Ectodermal cell (in vitro differentiated cells): Measurements from ENCODE around the gene RASL10B.
A peak's percentile ranks its signal among the peaks of the same experiment; 100 is the strongest.

Source experiments
- H3K27ac ChIP-seq: 2 replicates; pipeline ENCODE4 v1.7.0; 2013; ENCODE audit warnings: mild to moderate bottlenecking, low read depth, low read length; ENCODE audit not compliant: insufficient read depth, poor library complexity, severe bottlenecking
- H3K27me3 ChIP-seq: 2 replicates; pipeline ENCODE4 v1.7.0; 2013; ENCODE audit warnings: mild to moderate bottlenecking, low read length; ENCODE audit not compliant: insufficient read depth, control insufficient read depth, poor library complexity, severe bottlenecking
- H3K36me3 ChIP-seq: one replicate; pipeline ENCODE4 v1.7.0; 2013; ENCODE audit warnings: low read length; ENCODE audit not compliant: control insufficient read depth, insufficient read depth
- H3K4me1 ChIP-seq: one replicate; pipeline ENCODE4 v1.7.0; 2013; ENCODE audit warnings: low read length; ENCODE audit not compliant: control insufficient read depth, insufficient read depth
- H3K4me3 ChIP-seq: 2 replicates; pipeline ENCODE4 v1.7.0; 2013; ENCODE audit warnings: low read depth, low read length, control low read depth; ENCODE audit not compliant: insufficient read depth
- H3K9me3 ChIP-seq: 2 replicates; pipeline ENCODE4 v1.7.0; 2013; ENCODE audit warnings: mild to moderate bottlenecking, low read length, moderate library complexity; ENCODE audit not compliant: control insufficient read depth
- WGBS, 2 experiments: methylation state at CpG; one replicate each; pipeline ENCODE4 v1.1.7; 2013; ENCODE audit warnings: missing lambda C conversion rate in 2 of 2; 5-methylcytosine and 5-hydroxymethylcytosine counted together

Gene RASL10B

DNA sequence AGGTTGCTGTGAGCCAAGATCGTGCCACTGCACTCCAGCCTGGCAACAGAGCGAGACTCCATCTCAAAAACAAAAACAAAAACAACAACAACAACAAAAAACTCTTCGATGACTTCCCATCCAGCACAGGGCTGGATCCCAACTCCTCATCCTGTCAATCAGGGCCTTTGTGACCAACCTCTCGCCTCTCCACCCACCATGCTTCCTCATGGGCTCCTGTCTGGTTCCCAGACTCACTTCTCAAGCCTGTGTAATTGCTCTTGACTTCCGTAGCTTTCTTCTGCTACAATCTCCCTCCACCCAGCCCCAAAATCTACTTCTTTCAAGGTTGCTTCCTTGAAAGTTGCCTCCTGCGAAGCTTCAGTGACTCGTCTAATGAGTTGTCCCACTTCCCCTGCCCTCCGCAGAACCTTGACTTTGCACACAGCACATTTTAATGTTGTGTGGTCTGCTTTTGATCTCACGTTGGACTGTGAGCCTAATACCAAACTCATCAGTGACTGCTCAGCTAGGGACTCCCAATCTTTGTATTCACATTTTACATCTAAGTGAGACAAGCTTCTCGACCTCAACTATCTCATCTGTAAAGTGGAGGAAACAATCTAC is 936 bp upstream of the RASL10B start:
- Histone ChIP-seq H3K27me3 (no peaks in the 10 kb centered on the region), H3K4me3 (no peak overlapping the region), H3K9me3 (no peaks in the 10 kb centered on the region), H3K4me1 (peaks cover 43% of the 10 kb centered on the region), H3K27ac (no peak overlapping the region), H3K36me3 (no peaks in the 10 kb centered on the region)
- WGBS, 2 experiments = 84 to 85% methylated on average over 10 of the region's 10 CpGs

DNA sequence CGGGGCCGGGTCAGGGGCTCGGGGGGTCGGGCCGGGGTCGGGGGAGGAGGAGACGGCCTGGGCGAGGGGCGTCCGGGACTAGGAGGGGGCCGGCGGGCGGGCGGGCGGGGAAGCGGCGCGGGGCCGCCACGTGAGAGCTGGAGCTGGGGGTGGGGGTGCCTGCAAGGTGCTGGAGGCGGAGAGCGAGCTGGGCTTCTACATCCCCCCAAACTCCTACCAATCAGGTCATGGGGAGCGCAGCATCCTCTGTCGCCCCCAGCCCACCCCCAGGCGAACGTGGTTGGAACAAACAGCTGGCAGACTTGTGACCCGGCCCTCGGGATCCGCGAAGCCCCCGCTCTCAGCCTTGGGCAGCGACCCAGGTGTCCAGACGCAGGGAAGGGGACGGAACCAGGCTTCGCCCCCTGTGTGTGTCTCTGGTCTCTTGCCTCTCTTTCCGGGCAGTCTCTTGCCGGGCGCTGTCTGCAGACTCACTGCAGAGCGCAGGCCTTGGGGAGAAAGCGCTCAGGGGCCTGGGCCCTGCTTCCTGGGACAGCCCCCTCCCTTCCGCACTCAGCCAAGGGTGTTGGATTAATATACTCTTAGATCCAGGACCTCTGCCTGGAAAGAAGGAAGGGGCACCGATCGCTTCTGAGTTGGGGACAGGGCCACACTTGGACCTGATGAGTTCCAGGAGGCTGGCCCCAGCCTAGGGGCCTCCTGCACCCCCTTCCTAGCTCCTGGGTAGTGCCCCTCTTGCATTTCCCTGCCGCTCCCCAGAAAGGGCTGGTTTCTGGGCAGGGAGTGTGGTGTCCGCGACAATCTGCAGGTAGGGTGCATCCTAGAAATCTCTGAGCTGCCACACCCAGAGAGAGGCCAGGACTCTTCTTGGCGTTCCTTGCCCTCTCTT is 722 bp downstream of the RASL10B start:
- WGBS, 2 experiments = 3 to 6% methylated on average over 26 to 47 of the region's 47 CpGs

DNA sequence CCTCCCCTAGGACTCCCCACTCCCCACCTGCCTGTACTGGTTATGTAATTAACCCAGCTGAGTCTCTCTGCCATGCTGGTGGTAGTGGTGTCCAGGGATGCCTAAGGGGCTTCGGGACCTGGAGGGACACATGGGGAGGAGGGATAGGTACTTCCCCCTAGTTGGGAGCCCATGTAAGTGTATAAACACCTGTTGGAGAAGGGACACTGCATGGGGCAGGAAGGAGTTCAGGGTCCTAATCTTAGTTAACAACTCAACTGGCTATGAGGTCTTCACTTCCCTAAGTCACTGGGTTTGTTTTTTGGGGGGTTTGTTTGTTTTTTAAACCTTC is 1.3 kb downstream of the RASL10B start:
- 53 to 61% methylated on average over 1 of the region's 1 CpG for WGBS, 2 experiments
- no peak overlapping the region for H3K27ac ChIP-seq
- H3K9me3 ChIP-seq = no peaks in the 10 kb centered on the region
- no peaks in the 10 kb centered on the region for H3K27me3 ChIP-seq
- peaks cover 22% of the 10 kb centered on the region for H3K4me1 ChIP-seq
- H3K4me3 ChIP-seq = peak overlapping the region; percentile 71
- no peaks in the 10 kb centered on the region for H3K36me3 ChIP-seq

More for the DNA sequence above, 722 bp downstream of the RASL10B start:
- Histone ChIP-seq H3K27me3 (no peaks in the 10 kb centered on the region), H3K4me3 (peak overlapping the region; percentile 71), H3K36me3 (no peaks in the 10 kb centered on the region), H3K27ac (no peak overlapping the region), H3K9me3 (no peaks in the 10 kb centered on the region), H3K4me1 (peaks cover 28% of the 10 kb centered on the region)

DNA sequence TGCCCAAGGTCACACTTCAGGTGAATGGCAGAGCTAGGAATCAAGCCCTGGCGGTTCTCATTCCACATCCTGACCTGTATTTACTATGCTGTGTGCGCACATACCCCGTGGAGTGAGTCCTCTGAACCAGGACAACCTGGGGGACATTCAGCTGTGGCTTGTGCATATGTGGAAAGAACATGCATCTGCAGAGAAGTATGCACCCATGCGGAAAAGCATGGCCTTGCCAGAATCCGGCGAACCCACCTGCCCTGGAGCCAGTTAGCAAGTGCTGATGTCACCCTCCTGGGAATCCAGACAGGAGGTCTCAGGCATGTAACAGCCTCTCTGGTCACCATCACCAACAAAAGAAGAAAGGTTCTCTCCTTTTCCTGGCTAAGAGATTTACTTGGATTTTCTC is 1.9 kb downstream of the RASL10B start:
- no peaks in the 10 kb centered on the region for H3K36me3 ChIP-seq
- no peaks in the 10 kb centered on the region for H3K9me3 ChIP-seq
- H3K27ac ChIP-seq = no peak overlapping the region
- H3K4me1 ChIP-seq = peaks cover 18% of the 10 kb centered on the region
- 93% methylated on average over 6 of the region's 6 CpGs for WGBS, 2 experiments
- H3K4me3 ChIP-seq = no peak overlapping the region
- H3K27me3 ChIP-seq = no peaks in the 10 kb centered on the region

DNA sequence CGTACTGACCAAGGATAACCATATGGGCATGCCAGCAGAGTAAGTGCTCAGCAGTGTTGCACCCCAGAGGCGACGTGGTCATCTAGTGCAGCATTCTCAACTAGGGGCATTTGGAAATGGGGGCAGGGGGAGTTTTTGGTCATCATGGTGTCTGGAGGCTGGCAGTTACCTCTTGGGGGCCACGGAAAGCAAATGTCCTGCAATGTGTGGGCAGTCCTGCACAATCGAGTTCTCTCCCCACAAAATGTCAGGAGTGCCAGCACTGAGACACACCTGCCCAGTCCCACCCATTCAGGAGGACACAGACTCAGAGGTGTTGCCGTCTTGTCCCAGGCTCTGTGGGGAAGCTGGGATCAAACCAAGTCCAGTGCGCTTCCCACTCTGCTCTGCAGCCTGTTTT is 3.0 kb downstream of the RASL10B start:
- peaks cover under 1% of the 10 kb centered on the region for H3K27me3 ChIP-seq
- no peak overlapping the region for H3K4me3 ChIP-seq
- no peak overlapping the region for H3K27ac ChIP-seq
- H3K4me1 ChIP-seq = peaks cover 14% of the 10 kb centered on the region
- 94 to 96% methylated on average over 7 of the region's 7 CpGs for WGBS, 2 experiments
- H3K9me3 ChIP-seq = no peaks in the 10 kb centered on the region
- no peaks in the 10 kb centered on the region for H3K36me3 ChIP-seq

DNA sequence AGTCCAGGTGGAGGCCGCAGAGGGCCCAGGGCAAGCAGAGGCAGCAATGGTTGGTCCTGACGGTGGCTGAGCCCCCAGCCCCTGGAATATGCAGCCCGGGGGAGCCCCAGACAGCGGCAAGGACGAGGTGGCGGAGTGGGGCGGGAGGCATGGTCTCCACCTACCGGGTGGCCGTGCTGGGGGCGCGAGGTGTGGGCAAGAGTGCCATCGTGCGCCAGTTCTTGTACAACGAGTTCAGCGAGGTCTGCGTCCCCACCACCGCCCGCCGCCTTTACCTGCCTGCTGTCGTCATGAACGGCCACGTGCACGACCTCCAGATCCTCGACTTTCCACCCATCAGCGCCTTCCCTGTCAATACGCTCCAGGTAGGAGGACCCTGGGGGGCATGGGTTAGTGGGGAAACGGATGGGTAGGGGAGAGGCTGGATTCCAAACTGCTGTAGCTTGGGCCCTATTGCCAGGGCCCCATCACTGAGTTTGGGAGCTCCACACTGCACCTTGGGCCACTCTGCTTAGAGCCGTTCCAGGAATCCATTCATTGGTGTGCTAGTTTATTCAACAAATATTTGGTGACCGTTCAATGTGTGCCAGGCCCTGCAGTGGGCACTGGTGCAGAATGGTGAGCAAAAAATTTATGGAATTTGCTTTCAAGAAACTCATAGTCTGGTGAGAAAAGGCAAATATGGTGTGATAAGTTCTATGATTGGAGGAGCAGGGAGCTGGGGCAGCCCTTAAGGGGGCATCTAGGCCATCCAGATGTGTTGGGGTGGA is 3.8 kb downstream of the RASL10B start:
- peaks cover 9% of the 10 kb centered on the region for H3K27me3 ChIP-seq
- no peak overlapping the region for H3K27ac ChIP-seq
- H3K36me3 ChIP-seq = peaks cover 2% of the 10 kb centered on the region
- no peaks in the 10 kb centered on the region for H3K9me3 ChIP-seq
- 93% methylated on average over 29 of the region's 29 CpGs for WGBS, 2 experiments
- peaks cover 10% of the 10 kb centered on the region for H3K4me1 ChIP-seq
- no peak overlapping the region for H3K4me3 ChIP-seq

DNA sequence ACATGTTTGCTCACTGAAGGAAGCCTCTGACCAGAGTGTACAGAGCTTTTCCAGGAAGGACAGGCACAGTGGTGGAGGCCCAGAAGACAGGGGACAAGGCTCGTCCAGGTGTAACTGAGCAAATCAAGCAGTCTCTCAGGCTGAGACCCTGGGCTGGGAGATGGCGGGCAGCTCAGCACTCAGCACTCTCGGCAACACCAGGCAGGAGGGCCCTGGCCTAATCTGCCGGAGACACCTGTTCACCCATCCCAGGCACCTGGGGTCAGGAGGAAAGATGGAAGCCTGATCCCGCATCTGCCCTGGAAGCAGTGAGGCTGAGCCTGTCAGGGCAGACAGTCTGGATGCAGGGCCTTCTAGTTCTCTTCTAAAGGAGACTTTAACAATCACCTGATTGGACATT is 4.8 kb downstream of the RASL10B start:
- H3K27me3 ChIP-seq = peaks cover 19% of the 10 kb centered on the region
- peaks cover 2% of the 10 kb centered on the region for H3K36me3 ChIP-seq
- 93 to 97% methylated on average over 5 of the region's 5 CpGs for WGBS, 2 experiments
- H3K27ac ChIP-seq = no peak overlapping the region
- no peaks in the 10 kb centered on the region for H3K9me3 ChIP-seq
- H3K4me3 ChIP-seq = no peak overlapping the region
- H3K4me1 ChIP-seq = peaks cover 7% of the 10 kb centered on the region

DNA sequence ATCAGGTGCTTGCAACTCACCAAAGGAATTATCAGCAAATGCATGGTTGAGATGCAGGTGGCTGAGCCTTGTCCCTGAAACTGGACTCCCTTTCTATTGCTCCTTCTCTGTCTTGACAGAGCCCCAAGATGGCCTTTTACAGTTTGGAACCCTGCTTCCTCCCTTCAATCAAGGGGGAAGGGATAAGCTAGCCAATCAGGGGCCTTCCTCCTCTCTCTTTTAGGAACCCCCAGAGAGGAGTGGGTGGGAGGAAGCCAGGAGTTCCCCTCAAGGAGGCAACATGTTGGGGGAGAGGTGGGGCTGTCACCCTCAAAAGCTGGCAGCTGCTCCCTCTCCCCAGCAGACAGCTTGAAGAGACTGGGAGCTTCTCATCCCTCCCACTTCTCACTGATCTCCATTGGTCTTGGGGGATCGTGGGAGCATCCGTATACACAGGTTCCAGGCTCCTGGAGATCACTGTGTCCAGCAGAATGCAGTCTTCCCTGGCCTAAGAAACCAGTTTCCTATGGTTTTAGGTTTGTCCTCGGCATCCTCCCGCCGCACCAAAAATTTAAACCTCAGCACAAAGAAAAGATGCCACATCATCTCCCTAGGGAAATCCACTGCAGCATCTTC is 7.2 kb downstream of the RASL10B start:
- Histone ChIP-seq H3K4me1 (peaks cover 7% of the 10 kb centered on the region), H3K27ac (no peak overlapping the region), H3K36me3 (peaks cover 2% of the 10 kb centered on the region), H3K27me3 (peaks cover 37% of the 10 kb centered on the region), H3K4me3 (no peak overlapping the region), H3K9me3 (no peaks in the 10 kb centered on the region)
- WGBS, 2 experiments = 90 to 93% methylated on average over 5 of the region's 5 CpGs

DNA sequence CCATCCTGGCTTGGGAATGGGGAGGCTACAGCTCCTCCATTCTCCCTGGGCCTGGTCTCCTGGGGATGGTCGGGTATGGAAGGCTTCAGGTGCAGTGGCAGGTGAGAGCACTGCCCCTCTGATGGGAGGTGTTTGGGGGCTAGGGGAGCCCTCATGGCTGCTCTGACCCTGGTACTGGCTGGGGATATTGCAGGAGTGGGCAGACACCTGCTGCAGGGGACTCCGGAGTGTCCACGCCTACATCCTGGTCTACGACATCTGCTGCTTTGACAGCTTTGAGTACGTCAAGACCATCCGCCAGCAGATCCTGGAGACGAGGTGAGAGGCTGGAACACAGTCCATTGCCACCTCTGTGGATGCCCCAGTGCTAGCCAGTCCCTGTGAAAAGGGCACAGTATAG is 8.8 kb downstream of the RASL10B start:
- Histone ChIP-seq H3K36me3 (peaks cover 2% of the 10 kb centered on the region), H3K27me3 (peaks cover 37% of the 10 kb centered on the region), H3K27ac (no peak overlapping the region), H3K4me3 (no peak overlapping the region), H3K9me3 (no peaks in the 10 kb centered on the region), H3K4me1 (peaks cover 7% of the 10 kb centered on the region)
- WGBS, 2 experiments = 95 to 97% methylated on average over 7 of the region's 7 CpGs
